H9 (cell line): Measurements from ENCODE around the gene RAP1GAP2. TPM values are rescaled to one million over a fixed set of nuclear protein-coding genes. Genes with fewer than 3 reads are reported as not detected.

Experiments used
- DNase-seq: peaks from one replicate; pipeline ENCODE4 v3.0.0-alpha.2; 2017
- H2AFZ ChIP-seq: one replicate; pipeline ENCODE4 v1.6.1; 2013; ENCODE audit warnings: mild to moderate bottlenecking, low read length, control low read depth, moderate library complexity
- H2AK5ac ChIP-seq: 2 replicates; pipeline ENCODE4 v1.6.1; 2013; ENCODE audit warnings: low read length, control low read depth, mixed read lengths; ENCODE audit not compliant: insufficient read length
- H2BK120ac ChIP-seq: one replicate; pipeline ENCODE4 v1.6.1; 2013; ENCODE audit warnings: low read depth, mild to moderate bottlenecking, low read length, control low read depth, inconsistent platforms; ENCODE audit not compliant: poor library complexity, severe bottlenecking
- H2BK12ac ChIP-seq: 2 replicates; pipeline ENCODE4 v1.6.1; 2013; ENCODE audit warnings: low read length, control low read depth, mixed read lengths, low read depth; ENCODE audit not compliant: insufficient read length
- H2BK15ac ChIP-seq: 2 replicates; pipeline ENCODE4 v1.6.1; 2013; ENCODE audit warnings: low read depth, low read length, control low read depth
- H2BK20ac ChIP-seq: one replicate; pipeline ENCODE4 v1.6.1; 2013; ENCODE audit warnings: low read depth, mild to moderate bottlenecking, low read length, control low read depth, inconsistent platforms; ENCODE audit not compliant: poor library complexity, severe bottlenecking
- H2BK5ac ChIP-seq: 2 replicates; pipeline ENCODE4 v1.6.1; 2013; ENCODE audit warnings: low read length, control low read depth, mixed read lengths; ENCODE audit not compliant: insufficient read length
- H3K14ac ChIP-seq: 2 replicates; pipeline ENCODE4 v1.6.1; 2013; ENCODE audit warnings: low read length, control low read depth; ENCODE audit not compliant: insufficient read depth
- H3K18ac ChIP-seq: 2 replicates; pipeline ENCODE4 v1.6.1; 2013; ENCODE audit warnings: low read depth, mild to moderate bottlenecking, mixed read lengths, low read length, control low read depth; ENCODE audit not compliant: insufficient read length
- H3K23ac ChIP-seq: 2 replicates; pipeline ENCODE4 v1.6.1; 2013; ENCODE audit warnings: low read length, control low read depth, mixed read lengths, low read depth; ENCODE audit not compliant: insufficient read length
- H3K23me2 ChIP-seq: 2 replicates; pipeline ENCODE4 v1.6.1; 2013; ENCODE audit warnings: low read depth, mild to moderate bottlenecking, mixed read lengths, low read length, control low read depth; ENCODE audit not compliant: insufficient read length, poor library complexity, severe bottlenecking
- H3K27ac ChIP-seq: 2 replicates; pipeline ENCODE4 v1.5.1; 2013; ENCODE audit warnings: low read length, control low read depth, mixed read lengths, low read depth; ENCODE audit not compliant: insufficient read length
- H3K27me3 ChIP-seq: 2 replicates; pipeline ENCODE4 v1.6.1; 2013; ENCODE audit warnings: low read length, control low read depth, inconsistent platforms; ENCODE audit not compliant: insufficient read depth
- H3K4ac ChIP-seq: 2 replicates; pipeline ENCODE4 v1.6.1; 2013; ENCODE audit warnings: low read depth, mild to moderate bottlenecking, control low read depth, inconsistent platforms, low read length, moderate library complexity
- H3K4me1 ChIP-seq: 2 replicates; pipeline ENCODE4 v1.6.1; 2013; ENCODE audit warnings: low read length, control low read depth, inconsistent platforms; ENCODE audit not compliant: insufficient read depth
- H3K4me2 ChIP-seq: 2 replicates; pipeline ENCODE4 v1.6.1; 2013; ENCODE audit warnings: low read length, control low read depth, mixed read lengths; ENCODE audit not compliant: insufficient read length, insufficient read depth
- H3K56ac ChIP-seq: 2 replicates; pipeline ENCODE4 v1.6.1; 2013; ENCODE audit warnings: low read depth, mild to moderate bottlenecking, mixed read lengths, low read length, control low read depth; ENCODE audit not compliant: insufficient read length
- H3K79me1 ChIP-seq: 2 replicates; pipeline ENCODE4 v1.6.1; 2013; ENCODE audit warnings: low read depth, mild to moderate bottlenecking, moderate library complexity, low read length, control low read depth, inconsistent platforms; ENCODE audit not compliant: insufficient read depth, poor library complexity, severe bottlenecking
- H3K79me2 ChIP-seq: 2 replicates; pipeline ENCODE4 v1.6.1; 2013; ENCODE audit warnings: low read length, control low read depth, inconsistent platforms; ENCODE audit not compliant: insufficient read depth
- H3K9ac ChIP-seq: 2 replicates; pipeline ENCODE4 v1.6.1; 2013; ENCODE audit warnings: low read length, control low read depth, mixed read lengths; ENCODE audit not compliant: insufficient read length; ENCODE audit errors: extremely low read depth
- H3K9me3 ChIP-seq: one replicate; pipeline ENCODE4 v1.6.1; 2013; ENCODE audit warnings: low read depth, low read length, inconsistent platforms; ENCODE audit not compliant: control insufficient read depth
- H3T11ph ChIP-seq: one replicate; pipeline ENCODE4 v1.6.1; 2013; ENCODE audit warnings: mild to moderate bottlenecking, low read length, control low read depth, inconsistent platforms
- H4K20me1 ChIP-seq: one replicate; pipeline ENCODE4 v1.6.1; 2013; ENCODE audit not compliant: control insufficient read depth, insufficient read length, insufficient read depth
- H4K5ac ChIP-seq: 2 replicates; pipeline ENCODE4 v1.6.1; 2013; ENCODE audit warnings: low read depth, mild to moderate bottlenecking, mixed read lengths, low read length, control low read depth; ENCODE audit not compliant: insufficient read length
- H4K8ac ChIP-seq: replicated peaks from 2 replicates; pipeline ENCODE4 v1.6.1; 2013; ENCODE audit warnings: low read length, control low read depth, mixed read lengths, low read depth; ENCODE audit not compliant: insufficient read length
- H4K91ac ChIP-seq: 2 replicates; pipeline ENCODE4 v1.6.1; 2013; ENCODE audit warnings: low read depth, mild to moderate bottlenecking, moderate library complexity, mixed read lengths, low read length, control low read depth; ENCODE audit not compliant: insufficient read length
- H3K27ac Mint-ChIP-seq, 3 experiments: 2 replicates in 2 of 3; 3 replicates in 1 of 3; pipeline ENCODE4 v1.8.0; 2020 to 2021; ENCODE audit warnings: mixed read lengths in 3 of 3, mild to moderate bottlenecking in 1 of 3, moderate library complexity in 1 of 3
- H3K27me3 Mint-ChIP-seq: 2 replicates; pipeline ENCODE4 v1.8.0; 2021; ENCODE audit warnings: low read depth, mild to moderate bottlenecking, moderate library complexity, mixed read lengths
- H3K36me3 Mint-ChIP-seq, 3 experiments: 2 replicates in 2 of 3; 3 replicates in 1 of 3; pipeline ENCODE4 v1.8.0; 2020 to 2021; ENCODE audit warnings: low read depth in 3 of 3, mixed read lengths in 3 of 3; ENCODE audit not compliant: insufficient read depth in 1 of 3
- H3K4me1 Mint-ChIP-seq, 2 experiments: 2 replicates each; pipeline ENCODE4 v1.8.0; 2020; ENCODE audit warnings: mixed read lengths in 2 of 2
- H3K4me3 Mint-ChIP-seq, 2 experiments: 2 replicates in 1 of 2; 3 replicates in 1 of 2; pipeline ENCODE4 v1.8.0; 2020 to 2021; ENCODE audit warnings: mild to moderate bottlenecking in 2 of 2, mixed read lengths in 2 of 2, moderate library complexity in 1 of 2
- H3K9me3 Mint-ChIP-seq, 2 experiments: 2 replicates in 1 of 2; 3 replicates in 1 of 2; pipeline ENCODE4 v1.8.0; 2020; ENCODE audit warnings: mild to moderate bottlenecking in 2 of 2, mixed read lengths in 2 of 2, moderate library complexity in 1 of 2
- WGBS: extraction: QIAGEN DNeasy Blood & Tissue Kit; methylation state at CpG from one replicate; pipeline ENCODE4 v1.1.7; 2013; ENCODE audit warnings: missing lambda C conversion rate, low lambda C conversion rate, mixed read lengths; ENCODE audit not compliant: insufficient read length; ENCODE audit errors: extremely low coverage; 5-methylcytosine and 5-hydroxymethylcytosine counted together
- total RNA-seq: library from RNA; stranded (reverse); gene quantifications from 2 replicates; pipeline ENCODE4 v1.2.1, GENCODE V29; 2021
- TF ChIP-seq, protein P1 (sequence below): fragments of 200-600 bp; sonication (generic); conservative IDR thresholded peaks from 3 replicates; pipeline ENCODE4 v1.8.0; 2021; ENCODE audit warnings: antibody characterized with exemption, mild to moderate bottlenecking

RAP1GAP2 gene
- total RNA-seq, 1 experiment from 2014 or later: 33.8 TPM

DNA sequence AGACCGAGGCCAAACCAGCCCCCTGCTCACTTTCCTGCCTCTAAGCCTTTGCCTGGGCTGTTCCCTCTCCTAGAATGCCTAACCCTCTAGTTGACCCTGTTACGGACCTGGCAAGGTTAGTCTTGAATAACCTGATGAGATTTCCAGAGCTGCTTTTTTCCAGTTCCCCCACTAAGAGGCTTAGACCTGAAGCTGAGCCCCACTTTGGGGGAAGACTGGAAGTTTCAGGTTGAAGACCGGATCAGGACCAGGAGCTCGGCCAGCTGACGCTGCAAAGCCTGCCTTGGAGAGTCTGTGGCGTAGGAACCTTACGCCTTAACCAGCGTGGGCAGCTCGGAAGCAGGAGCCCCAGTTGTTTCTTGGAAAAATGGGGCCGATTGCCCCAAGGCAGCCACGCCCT lies 137.4 kb downstream of the RAP1GAP2 start:
- H3T11ph ChIP-seq: no peak overlapping the region
- H3K27ac ChIP-seq: no peak overlapping the region
- H3K9ac ChIP-seq: no peak overlapping the region
- no peaks in the 10 kb centered on the region for H3K79me1 ChIP-seq
- TF ChIP-seq, protein P1, sequence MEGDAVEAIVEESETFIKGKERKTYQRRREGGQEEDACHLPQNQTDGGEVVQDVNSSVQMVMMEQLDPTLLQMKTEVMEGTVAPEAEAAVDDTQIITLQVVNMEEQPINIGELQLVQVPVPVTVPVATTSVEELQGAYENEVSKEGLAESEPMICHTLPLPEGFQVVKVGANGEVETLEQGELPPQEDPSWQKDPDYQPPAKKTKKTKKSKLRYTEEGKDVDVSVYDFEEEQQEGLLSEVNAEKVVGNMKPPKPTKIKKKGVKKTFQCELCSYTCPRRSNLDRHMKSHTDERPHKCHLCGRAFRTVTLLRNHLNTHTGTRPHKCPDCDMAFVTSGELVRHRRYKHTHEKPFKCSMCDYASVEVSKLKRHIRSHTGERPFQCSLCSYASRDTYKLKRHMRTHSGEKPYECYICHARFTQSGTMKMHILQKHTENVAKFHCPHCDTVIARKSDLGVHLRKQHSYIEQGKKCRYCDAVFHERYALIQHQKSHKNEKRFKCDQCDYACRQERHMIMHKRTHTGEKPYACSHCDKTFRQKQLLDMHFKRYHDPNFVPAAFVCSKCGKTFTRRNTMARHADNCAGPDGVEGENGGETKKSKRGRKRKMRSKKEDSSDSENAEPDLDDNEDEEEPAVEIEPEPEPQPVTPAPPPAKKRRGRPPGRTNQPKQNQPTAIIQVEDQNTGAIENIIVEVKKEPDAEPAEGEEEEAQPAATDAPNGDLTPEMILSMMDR: no peak
- no peak overlapping the region for H3K4ac ChIP-seq
- H3K56ac ChIP-seq: no peak overlapping the region
- H3K79me2 ChIP-seq: no peaks in the 10 kb centered on the region
- H3K36me3 Mint-ChIP-seq: peaks cover 0 to 19% (median 0%) of the 10 kb centered on the region in 3 experiments; a peak in 3 of 7 replicates
- no peaks in the 10 kb centered on the region for H3K9me3 Mint-ChIP-seq
- no peaks in the 10 kb centered on the region for H3K9me3 ChIP-seq
- no peak overlapping the region for H2BK120ac ChIP-seq
- H3K23ac ChIP-seq: no peak overlapping the region
- H3K4me1 ChIP-seq: peaks cover 8% of the 10 kb centered on the region; the same call in 1 of the 2 replicates
- H3K27ac Mint-ChIP-seq: no peak overlapping the region; a peak in 1 of 7 replicates
- H2BK20ac ChIP-seq: no peak overlapping the region
- WGBS: no CpG with 5 or more reads among the region's 11 CpGs
- H3K27me3 Mint-ChIP-seq: no peaks in the 10 kb centered on the region
- H3K18ac ChIP-seq: no peak overlapping the region
- H2BK15ac ChIP-seq: no peak overlapping the region
- no peak overlapping the region for H2AFZ ChIP-seq
- H4K5ac ChIP-seq: no peak overlapping the region
- H2AK5ac ChIP-seq: no peak overlapping the region
- H4K20me1 ChIP-seq: peaks cover 3% of the 10 kb centered on the region
- H3K4me3 Mint-ChIP-seq: no peak overlapping the region
- no peak for DNase-seq
- no peak overlapping the region for H3K4me2 ChIP-seq
- H3K27me3 ChIP-seq: no peaks in the 10 kb centered on the region
- H3K4me1 Mint-ChIP-seq: peaks cover 31 to 32% of the 10 kb centered on the region in 2 experiments
- no peak overlapping the region for H4K91ac ChIP-seq
- H3K23me2 ChIP-seq: no peaks in the 10 kb centered on the region
- H4K8ac ChIP-seq: no peak overlapping the region
- H3K14ac ChIP-seq: no peak overlapping the region
- H2BK5ac ChIP-seq: no peak overlapping the region
- no peak overlapping the region for H2BK12ac ChIP-seq
